Body of pancreas (tissue), 4 donors: ENCODE measurements around the gene ENG. TPM values are rescaled to one million over a fixed set of nuclear protein-coding genes. Genes with fewer than 3 reads are reported as not detected.

ENCODE experiments used
- ATAC-seq: fragments of 150-250 bp; one replicate; pipeline ENCODE4 v1.9.1; 2016
- DNase-seq, 4 donors: peaks; one replicate each; pipeline ENCODE4 v3.0.0-alpha.2; 2019
- H3K27ac ChIP-seq, 4 donors: fragments of 200-600 bp; sonication (generic); 1 replicate in 3 of 4; 2 replicates in 1 of 4; pipeline versions ENCODE4 v1.5.1 to v1.6.1; 2016 to 2019; ENCODE audit warnings: mild to moderate bottlenecking in 1 of 4, mixed read lengths in 1 of 4, moderate library complexity in 1 of 4
- H3K27me3 ChIP-seq, 2 donors: fragments of 200-600 bp; sonication (generic); one replicate each; pipeline ENCODE4 v1.6.0; 2016; ENCODE audit warnings: mild to moderate bottlenecking in 1 of 2
- H3K36me3 ChIP-seq, 2 donors: fragments of 200-600 bp; sonication (generic); replicated peaks in 1 of 2; 2 replicates each; pipeline ENCODE4 v1.5.1; 2016; ENCODE audit warnings: low read depth in 2 of 2; ENCODE audit not compliant: insufficient read depth in 1 of 2
- H3K4me1 ChIP-seq: fragments of 200-600 bp; sonication (generic); one replicate; pipeline ENCODE4 v1.6.0; 2016
- H3K4me3 ChIP-seq, 2 donors: fragments of 200-600 bp; sonication (generic); 1 replicate in 1 of 2; 2 replicates in 1 of 2; pipeline ENCODE4 v1.5.1; 2016 to 2019
- H3K9me3 ChIP-seq, 3 donors: fragments of 200-600 bp; sonication (generic); 1 replicate in 2 of 3; 2 replicates in 1 of 3; pipeline ENCODE4 v1.5.1; 2016
- POLR2A ChIP-seq, 3 donors: fragments of 450-650 bp; IDR thresholded peaks; one replicate each; pipeline ENCODE4 v1.6.1; 2016; ENCODE audit warnings: antibody characterized with exemption in 3 of 3, mild to moderate bottlenecking in 2 of 3
- WGBS, 2 donors: methylation state at CpG; one replicate each; pipeline ENCODE4 v1.1.5; 2017; 5-methylcytosine and 5-hydroxymethylcytosine counted together
- intact Hi-C: fragments of 100-400 bp; cut with DNase I; formaldehyde crosslinking; loops from one replicate; pipeline ENCODE4 v1.15.1; 2023
- total RNA-seq, 2 donors: library from RNA; depleted of rRNA; stranded (reverse); fragments of >200 nt; gene quantifications; one replicate each; pipeline ENCODE4 v1.1.0, GENCODE V29; 2016
- TF ChIP-seq, protein P1 (sequence below), 7 experiments: fragments of 450-650 bp in 4 of 7; fragments of 200-600 bp in 3 of 7; sonication (generic) in 3 of 7; IDR thresholded peaks; one replicate each; pipeline ENCODE4 v1.5.1; 2016 to 2019; ENCODE audit warnings: antibody characterized with exemption in 7 of 7

The ENG gene
- total RNA-seq, 2 donors from 2014 or later = 20.2 to 26.7 TPM

- WGBS, 2 donors = 95 to 97% methylated on average over 6 to 10 of the region's 10 CpGs
- TF ChIP-seq, protein P1, sequence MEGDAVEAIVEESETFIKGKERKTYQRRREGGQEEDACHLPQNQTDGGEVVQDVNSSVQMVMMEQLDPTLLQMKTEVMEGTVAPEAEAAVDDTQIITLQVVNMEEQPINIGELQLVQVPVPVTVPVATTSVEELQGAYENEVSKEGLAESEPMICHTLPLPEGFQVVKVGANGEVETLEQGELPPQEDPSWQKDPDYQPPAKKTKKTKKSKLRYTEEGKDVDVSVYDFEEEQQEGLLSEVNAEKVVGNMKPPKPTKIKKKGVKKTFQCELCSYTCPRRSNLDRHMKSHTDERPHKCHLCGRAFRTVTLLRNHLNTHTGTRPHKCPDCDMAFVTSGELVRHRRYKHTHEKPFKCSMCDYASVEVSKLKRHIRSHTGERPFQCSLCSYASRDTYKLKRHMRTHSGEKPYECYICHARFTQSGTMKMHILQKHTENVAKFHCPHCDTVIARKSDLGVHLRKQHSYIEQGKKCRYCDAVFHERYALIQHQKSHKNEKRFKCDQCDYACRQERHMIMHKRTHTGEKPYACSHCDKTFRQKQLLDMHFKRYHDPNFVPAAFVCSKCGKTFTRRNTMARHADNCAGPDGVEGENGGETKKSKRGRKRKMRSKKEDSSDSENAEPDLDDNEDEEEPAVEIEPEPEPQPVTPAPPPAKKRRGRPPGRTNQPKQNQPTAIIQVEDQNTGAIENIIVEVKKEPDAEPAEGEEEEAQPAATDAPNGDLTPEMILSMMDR (IDR thresholded peaks at IDR 0.05) = no peak
- TF ChIP-seq POLR2A (IDR thresholded peaks at IDR 0.05) = no peak
- H3K36me3 ChIP-seq = peaks cover 22 to 23% of the 10 kb centered on the region in 2 donors
- intact Hi-C loops = no loop called here
- DNase-seq (no peak), ATAC-seq (no peak)
- no peaks in the 10 kb centered on the region for H3K4me1 ChIP-seq
- no peaks in the 10 kb centered on the region for H3K9me3 ChIP-seq
- H3K4me3 ChIP-seq = no peak overlapping the region
- no peaks in the 10 kb centered on the region for H3K27me3 ChIP-seq
- no peak overlapping the region for H3K27ac ChIP-seq
Observed at GRCh38 chr9:127810378-127811187, 43.9 kb downstream of the ENG start.

DNA sequence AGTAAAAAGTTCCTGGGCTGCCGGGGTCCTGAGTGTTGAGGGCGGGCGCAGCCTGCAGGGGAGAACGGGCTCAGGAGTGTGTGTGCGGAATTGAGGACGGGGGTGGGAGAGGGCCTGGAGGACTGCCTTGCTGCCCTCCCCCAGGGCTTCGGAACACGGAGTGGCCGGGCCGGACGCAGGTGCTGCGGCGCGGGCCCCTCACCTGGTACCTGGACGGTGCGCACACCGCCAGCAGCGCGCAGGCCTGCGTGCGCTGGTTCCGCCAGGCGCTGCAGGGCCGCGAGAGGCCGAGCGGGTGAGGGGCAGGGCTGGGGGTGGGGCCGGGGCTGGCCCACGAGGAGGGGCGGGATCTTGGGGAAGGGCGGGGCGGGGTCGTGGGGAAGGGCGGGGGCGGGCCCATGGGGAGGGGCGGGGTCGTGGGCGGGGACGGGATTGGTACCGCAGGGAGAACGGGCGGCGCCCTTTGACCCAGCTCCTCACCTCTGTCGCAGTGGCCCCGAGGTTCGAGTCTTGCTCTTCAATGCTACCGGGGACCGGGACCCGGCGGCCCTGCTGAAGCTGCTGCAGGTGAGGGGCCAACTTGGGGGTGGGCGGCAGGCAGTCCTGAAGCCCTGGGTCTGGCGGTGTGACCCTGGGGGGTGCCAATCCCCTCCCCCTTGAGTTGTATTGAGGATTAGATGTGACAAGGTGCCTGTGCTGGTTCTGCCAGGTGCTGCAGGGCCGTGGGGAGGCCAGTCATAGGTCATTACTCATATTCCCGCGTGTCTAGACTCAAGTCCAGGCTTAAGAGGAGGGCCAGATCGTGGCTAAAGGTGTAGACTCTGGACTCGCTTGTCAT lies 44.7 kb downstream of the ENG start:
- 67 to 86% methylated on average over 33 to 38 of the region's 57 CpGs for WGBS, 2 donors
- H3K4me3 ChIP-seq = no peak overlapping the region
- ATAC-seq (no peak), DNase-seq (peak in 1 of 4 donors; percentile 33)
- H3K9me3 ChIP-seq = no peaks in the 10 kb centered on the region
- TF ChIP-seq POLR2A (IDR thresholded peaks at IDR 0.05) = no peak
- TF ChIP-seq, protein P1 (IDR thresholded peaks at IDR 0.05) = no peak
- H3K27me3 ChIP-seq = no peaks in the 10 kb centered on the region
- H3K4me1 ChIP-seq = peaks cover 6% of the 10 kb centered on the region
- peaks cover 18 to 22% of the 10 kb centered on the region in 2 donors for H3K36me3 ChIP-seq
- intact Hi-C loops = no loop called here
- no peak overlapping the region for H3K27ac ChIP-seq

DNA sequence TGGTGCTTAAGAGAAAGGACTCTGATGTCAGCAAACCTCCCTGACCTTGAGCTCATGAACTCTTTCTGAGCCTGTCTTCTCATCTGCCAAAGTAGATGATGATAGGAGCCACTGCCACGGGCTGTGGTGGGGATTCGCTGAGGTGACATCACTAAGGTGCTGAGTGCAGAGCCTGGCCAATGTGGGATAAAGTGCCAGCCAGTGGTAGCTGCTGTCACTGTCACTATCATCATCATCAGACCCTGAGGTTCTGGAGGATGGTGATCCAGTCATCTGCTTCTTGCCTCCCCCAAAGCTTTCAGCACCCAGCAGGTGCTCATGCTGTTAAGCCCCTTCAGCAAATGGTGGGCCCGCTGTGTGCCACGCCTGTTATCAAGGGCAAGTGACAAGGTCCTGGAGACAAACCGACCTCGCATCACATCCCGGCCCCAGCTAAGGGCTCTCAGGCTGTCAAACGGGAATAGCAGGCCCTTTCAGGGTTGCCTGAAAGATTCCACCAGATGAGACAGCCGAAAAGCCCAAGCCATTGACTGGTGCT lies 45.4 kb downstream of the ENG start:
- Histone ChIP-seq H3K27me3 (no peaks in the 10 kb centered on the region), H3K4me3 (no peak overlapping the region), H3K27ac (no peak overlapping the region), H3K4me1 (peaks cover 13% of the 10 kb centered on the region), H3K9me3 (no peaks in the 10 kb centered on the region), H3K36me3 (peaks cover 16 to 22% of the 10 kb centered on the region in 2 donors)
- ATAC-seq = no peak
- no peak for TF ChIP-seq POLR2A (IDR thresholded peaks at IDR 0.05)
- TF ChIP-seq, protein P1 (IDR thresholded peaks at IDR 0.05) = no peak
- DNase-seq = no peak
- intact Hi-C loops = no loop called here
- 75% methylated on average over 6 to 9 of the region's 9 CpGs for WGBS, 2 donors

- WGBS, 2 donors = 82 to 87% methylated on average over 7 to 15 of the region's 17 CpGs
- intact Hi-C loops = no loop called here
- TF ChIP-seq, protein P1 (IDR thresholded peaks at IDR 0.05) = no peak
- TF ChIP-seq POLR2A (IDR thresholded peaks at IDR 0.05) = no peak
- ATAC-seq (no peak), DNase-seq (no peak)
- no peaks in the 10 kb centered on the region for H3K9me3 ChIP-seq
- peaks cover 13 to 21% of the 10 kb centered on the region in 2 donors for H3K36me3 ChIP-seq
- H3K4me3 ChIP-seq = no peak overlapping the region
- H3K27me3 ChIP-seq = no peaks in the 10 kb centered on the region
- peaks cover 19% of the 10 kb centered on the region for H3K4me1 ChIP-seq
- H3K27ac ChIP-seq = no peak overlapping the region
Observed at GRCh38 chr9:127808347-127809001, 46.0 kb downstream of the ENG start.
